Measurements from ENCODE around the gene FOXL1.

Gene FOXL1

DNA sequence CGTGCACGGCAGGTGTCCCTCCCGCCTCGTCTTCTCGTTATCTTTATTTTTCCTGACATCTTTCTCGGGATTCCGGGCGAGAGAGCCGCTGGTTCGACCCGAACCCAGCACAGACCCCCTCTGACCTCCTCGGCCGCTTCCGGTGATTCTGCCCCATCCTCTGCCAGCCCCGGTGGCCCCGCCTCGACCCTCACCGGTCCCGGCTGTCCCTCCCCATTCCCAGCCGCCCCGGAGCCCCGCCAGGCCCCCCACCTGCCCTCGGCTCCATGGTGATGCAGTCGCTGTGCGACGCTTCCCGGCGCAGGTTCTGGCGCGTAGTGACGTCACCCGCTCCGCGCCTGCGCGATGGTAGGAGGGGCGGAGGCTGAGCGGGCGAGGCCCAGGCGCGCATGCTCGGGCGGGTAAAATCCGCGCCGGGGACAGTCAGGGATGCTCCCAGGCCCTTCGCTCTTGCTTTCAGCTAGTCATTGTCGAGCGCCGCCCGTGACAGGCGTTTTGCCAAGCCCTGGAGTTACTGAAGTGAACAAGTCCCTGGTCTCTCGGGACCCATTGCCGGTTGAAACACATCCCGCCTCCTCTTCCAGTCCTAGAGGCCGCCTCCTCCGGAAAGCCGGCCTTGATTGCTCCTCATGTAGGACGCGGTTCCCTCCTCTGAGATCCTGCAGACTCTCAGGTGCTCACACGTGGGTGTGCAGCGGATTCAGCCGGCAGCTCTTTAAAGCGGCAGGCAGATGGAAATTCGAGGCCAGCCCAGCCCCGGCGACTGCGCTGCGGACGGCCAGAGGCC lies 23.2 kb upstream of the FOXL1 start, which contains the start of gene MTHFSD (continued):
- TF ChIP-seq SP2 (tag by site-specific recombination; IDR thresholded peaks at IDR 0.05), result peak; percentile 70
- no peak; the same call in none of the 2 replicates for TF ChIP-seq KLF16 (tag by site-specific recombination; IDR thresholded peaks at IDR 0.05)
- peak; percentile 86 for TF ChIP-seq ZNF76 (tag by site-specific recombination; IDR thresholded peaks at IDR 0.05; ENCODE audit: borderline replicate concordance, low read depth)
- no peak for TF ChIP-seq PRDM1 (tag by site-specific recombination; IDR thresholded peaks at IDR 0.05)
- 0 out of 2 replicates have a peak, but pooled peaks have one; percentile 9 for TF ChIP-seq YY1 (tag by site-specific recombination; IDR thresholded peaks at IDR 0.05)
- TF ChIP-seq, protein P1, sequence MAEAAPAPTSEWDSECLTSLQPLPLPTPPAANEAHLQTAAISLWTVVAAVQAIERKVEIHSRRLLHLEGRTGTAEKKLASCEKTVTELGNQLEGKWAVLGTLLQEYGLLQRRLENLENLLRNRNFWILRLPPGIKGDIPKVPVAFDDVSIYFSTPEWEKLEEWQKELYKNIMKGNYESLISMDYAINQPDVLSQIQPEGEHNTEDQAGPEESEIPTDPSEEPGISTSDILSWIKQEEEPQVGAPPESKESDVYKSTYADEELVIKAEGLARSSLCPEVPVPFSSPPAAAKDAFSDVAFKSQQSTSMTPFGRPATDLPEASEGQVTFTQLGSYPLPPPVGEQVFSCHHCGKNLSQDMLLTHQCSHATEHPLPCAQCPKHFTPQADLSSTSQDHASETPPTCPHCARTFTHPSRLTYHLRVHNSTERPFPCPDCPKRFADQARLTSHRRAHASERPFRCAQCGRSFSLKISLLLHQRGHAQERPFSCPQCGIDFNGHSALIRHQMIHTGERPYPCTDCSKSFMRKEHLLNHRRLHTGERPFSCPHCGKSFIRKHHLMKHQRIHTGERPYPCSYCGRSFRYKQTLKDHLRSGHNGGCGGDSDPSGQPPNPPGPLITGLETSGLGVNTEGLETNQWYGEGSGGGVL (tag by site-specific recombination; IDR thresholded peaks at IDR 0.05), result peak; percentile 80
- peak; percentile 7; the same call in 1 of the 2 replicates for TF ChIP-seq KLF8 (tag by site-specific recombination; IDR thresholded peaks at IDR 0.05)
- no peak for TF ChIP-seq MEIS1 (CRISPR knock-in tag; IDR thresholded peaks at IDR 0.05; ENCODE audit: borderline replicate concordance)
- peak; percentile 77 for TF ChIP-seq ZNF335 (tag by site-specific recombination; conservative IDR thresholded peaks at IDR 0.05)
- TF ChIP-seq, protein P2, sequence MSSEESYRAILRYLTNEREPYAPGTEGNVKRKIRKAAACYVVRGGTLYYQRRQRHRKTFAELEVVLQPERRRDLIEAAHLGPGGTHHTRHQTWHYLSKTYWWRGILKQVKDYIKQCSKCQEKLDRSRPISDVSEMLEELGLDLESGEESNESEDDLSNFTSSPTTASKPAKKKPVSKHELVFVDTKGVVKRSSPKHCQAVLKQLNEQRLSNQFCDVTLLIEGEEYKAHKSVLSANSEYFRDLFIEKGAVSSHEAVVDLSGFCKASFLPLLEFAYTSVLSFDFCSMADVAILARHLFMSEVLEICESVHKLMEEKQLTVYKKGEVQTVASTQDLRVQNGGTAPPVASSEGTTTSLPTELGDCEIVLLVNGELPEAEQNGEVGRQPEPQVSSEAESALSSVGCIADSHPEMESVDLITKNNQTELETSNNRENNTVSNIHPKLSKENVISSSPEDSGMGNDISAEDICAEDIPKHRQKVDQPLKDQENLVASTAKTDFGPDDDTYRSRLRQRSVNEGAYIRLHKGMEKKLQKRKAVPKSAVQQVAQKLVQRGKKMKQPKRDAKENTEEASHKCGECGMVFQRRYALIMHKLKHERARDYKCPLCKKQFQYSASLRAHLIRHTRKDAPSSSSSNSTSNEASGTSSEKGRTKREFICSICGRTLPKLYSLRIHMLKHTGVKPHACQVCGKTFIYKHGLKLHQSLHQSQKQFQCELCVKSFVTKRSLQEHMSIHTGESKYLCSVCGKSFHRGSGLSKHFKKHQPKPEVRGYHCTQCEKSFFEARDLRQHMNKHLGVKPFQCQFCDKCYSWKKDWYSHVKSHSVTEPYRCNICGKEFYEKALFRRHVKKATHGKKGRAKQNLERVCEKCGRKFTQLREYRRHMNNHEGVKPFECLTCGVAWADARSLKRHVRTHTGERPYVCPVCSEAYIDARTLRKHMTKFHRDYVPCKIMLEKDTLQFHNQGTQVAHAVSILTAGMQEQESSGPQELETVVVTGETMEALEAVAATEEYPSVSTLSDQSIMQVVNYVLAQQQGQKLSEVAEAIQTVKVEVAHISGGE (tag by site-specific recombination; conservative IDR thresholded peaks at IDR 0.05; ENCODE audit: low read depth), result peak; percentile 15; the same call in 1 of the 2 replicates
- peak; percentile 42; the same call in 1 of the 2 replicates for TF ChIP-seq ZBTB17 (tag by site-specific recombination; IDR thresholded peaks at IDR 0.05)
- TF ChIP-seq, protein P3, sequence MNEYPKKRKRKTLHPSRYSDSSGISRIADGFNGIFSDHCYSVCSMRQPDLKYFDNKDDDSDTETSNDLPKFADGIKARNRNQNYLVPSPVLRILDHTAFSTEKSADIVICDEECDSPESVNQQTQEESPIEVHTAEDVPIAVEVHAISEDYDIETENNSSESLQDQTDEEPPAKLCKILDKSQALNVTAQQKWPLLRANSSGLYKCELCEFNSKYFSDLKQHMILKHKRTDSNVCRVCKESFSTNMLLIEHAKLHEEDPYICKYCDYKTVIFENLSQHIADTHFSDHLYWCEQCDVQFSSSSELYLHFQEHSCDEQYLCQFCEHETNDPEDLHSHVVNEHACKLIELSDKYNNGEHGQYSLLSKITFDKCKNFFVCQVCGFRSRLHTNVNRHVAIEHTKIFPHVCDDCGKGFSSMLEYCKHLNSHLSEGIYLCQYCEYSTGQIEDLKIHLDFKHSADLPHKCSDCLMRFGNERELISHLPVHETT (tag by site-specific recombination; IDR thresholded peaks at IDR 0.05), result no peak
- TF ChIP-seq SP7 (tag by site-specific recombination; IDR thresholded peaks at IDR 0.05), result peak; percentile 43
- TF ChIP-seq, protein P4, sequence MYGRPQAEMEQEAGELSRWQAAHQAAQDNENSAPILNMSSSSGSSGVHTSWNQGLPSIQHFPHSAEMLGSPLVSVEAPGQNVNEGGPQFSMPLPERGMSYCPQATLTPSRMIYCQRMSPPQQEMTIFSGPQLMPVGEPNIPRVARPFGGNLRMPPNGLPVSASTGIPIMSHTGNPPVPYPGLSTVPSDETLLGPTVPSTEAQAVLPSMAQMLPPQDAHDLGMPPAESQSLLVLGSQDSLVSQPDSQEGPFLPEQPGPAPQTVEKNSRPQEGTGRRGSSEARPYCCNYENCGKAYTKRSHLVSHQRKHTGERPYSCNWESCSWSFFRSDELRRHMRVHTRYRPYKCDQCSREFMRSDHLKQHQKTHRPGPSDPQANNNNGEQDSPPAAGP (tag by site-specific recombination; IDR thresholded peaks at IDR 0.05), result peak; percentile 24; the same call in 1 of the 2 replicates
- peak; percentile 82 for TF ChIP-seq ZNF629 (tag by site-specific recombination; IDR thresholded peaks at IDR 0.05)
- TF ChIP-seq, protein P5, sequence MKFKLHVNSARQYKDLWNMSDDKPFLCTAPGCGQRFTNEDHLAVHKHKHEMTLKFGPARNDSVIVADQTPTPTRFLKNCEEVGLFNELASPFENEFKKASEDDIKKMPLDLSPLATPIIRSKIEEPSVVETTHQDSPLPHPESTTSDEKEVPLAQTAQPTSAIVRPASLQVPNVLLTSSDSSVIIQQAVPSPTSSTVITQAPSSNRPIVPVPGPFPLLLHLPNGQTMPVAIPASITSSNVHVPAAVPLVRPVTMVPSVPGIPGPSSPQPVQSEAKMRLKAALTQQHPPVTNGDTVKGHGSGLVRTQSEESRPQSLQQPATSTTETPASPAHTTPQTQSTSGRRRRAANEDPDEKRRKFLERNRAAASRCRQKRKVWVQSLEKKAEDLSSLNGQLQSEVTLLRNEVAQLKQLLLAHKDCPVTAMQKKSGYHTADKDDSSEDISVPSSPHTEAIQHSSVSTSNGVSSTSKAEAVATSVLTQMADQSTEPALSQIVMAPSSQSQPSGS (tag by site-specific recombination; IDR thresholded peaks at IDR 0.05; ENCODE audit: low read depth), result peak; percentile 98

DNA sequence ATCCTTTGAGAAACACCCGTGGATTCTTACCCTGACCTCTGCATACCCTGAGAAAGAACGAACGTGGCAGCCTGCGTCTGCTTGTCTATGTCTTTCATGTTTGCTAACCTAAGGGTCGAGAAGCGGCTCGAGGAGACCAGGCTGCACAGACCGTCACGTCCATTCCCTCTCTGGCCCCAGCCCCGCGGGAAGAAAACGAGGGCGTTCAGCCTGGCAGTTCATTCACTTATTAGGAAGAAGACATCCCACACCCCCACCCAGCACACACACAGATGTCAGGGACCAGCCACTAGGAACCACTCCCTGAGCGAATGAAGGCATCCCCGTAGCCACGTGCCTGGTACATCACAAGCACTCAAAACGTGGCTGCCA lies 22.7 kb upstream of the FOXL1 start:
- CTCF ChIA-PET, result no interaction called here
- H3K27ac ChIP-seq (ENCODE audit: extremely low read depth, low read depth, low read length), result peak overlapping the region; percentile 20; the same call in 1 of the 2 replicates
- peak overlapping the region; percentile 84 for H3K4me3 ChIP-seq (ENCODE audit: low read depth, low read length)
- POLR2A ChIA-PET, result interaction anchor here (0.5 kb wide), 1 partner anchor 29 kb away, joined by 4 read pairs; no protein-coding TSS in a partner anchor
- H3K4me1 ChIP-seq (ENCODE audit: control insufficient read depth, insufficient read depth, low read length), result no peaks in the 10 kb centered on the region
- peaks cover 0 to 32% of the 10 kb centered on the region in 2 experiments; a peak in 1 of 3 replicates for H3K36me3 ChIP-seq (ENCODE audit: control insufficient read depth in 2 of 2, insufficient read depth in 1 of 2, low read length in 2 of 2)
- H3K9me3 ChIP-seq (ENCODE audit: control insufficient read depth, insufficient read depth, low read depth, low read length), result no peaks in the 10 kb centered on the region
- no peak for TF ChIP-seq ZEB2 (tag by site-specific recombination; IDR thresholded peaks at IDR 0.05)
- TF ChIP-seq, protein P6, sequence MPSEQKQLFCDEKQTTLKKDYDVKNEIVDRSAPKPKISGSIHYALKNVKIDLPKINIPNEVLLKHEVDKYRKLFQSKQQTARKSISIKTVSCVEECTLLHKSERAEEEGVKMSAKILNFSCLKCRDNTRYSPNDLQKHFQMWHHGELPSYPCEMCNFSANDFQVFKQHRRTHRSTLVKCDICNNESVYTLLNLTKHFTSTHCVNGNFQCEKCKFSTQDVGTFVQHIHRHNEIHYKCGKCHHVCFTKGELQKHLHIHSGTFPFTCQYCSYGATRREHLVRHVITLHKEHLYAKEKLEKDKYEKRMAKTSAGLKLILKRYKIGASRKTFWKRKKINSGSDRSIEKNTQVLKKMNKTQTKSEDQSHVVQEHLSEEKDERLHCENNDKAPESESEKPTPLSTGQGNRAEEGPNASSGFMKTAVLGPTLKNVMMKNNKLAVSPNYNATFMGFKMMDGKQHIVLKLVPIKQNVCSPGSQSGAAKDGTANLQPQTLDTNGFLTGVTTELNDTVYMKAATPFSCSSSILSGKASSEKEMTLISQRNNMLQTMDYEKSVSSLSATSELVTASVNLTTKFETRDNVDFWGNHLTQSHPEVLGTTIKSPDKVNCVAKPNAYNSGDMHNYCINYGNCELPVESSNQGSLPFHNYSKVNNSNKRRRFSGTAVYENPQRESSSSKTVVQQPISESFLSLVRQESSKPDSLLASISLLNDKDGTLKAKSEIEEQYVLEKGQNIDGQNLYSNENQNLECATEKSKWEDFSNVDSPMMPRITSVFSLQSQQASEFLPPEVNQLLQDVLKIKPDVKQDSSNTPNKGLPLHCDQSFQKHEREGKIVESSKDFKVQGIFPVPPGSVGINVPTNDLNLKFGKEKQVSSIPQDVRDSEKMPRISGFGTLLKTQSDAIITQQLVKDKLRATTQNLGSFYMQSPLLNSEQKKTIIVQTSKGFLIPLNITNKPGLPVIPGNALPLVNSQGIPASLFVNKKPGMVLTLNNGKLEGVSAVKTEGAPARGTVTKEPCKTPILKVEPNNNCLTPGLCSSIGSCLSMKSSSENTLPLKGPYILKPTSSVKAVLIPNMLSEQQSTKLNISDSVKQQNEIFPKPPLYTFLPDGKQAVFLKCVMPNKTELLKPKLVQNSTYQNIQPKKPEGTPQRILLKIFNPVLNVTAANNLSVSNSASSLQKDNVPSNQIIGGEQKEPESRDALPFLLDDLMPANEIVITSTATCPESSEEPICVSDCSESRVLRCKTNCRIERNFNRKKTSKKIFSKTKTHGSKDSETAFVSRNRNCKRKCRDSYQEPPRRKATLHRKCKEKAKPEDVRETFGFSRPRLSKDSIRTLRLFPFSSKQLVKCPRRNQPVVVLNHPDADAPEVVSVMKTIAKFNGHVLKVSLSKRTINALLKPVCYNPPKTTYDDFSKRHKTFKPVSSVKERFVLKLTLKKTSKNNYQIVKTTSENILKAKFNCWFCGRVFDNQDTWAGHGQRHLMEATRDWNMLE (tag by site-specific recombination; conservative IDR thresholded peaks at IDR 0.05; ENCODE audit: low read depth), result no peak
- no peak for TF ChIP-seq ZNF792 (tag by site-specific recombination; IDR thresholded peaks at IDR 0.05)
- TF ChIP-seq KLF16 (tag by site-specific recombination; IDR thresholded peaks at IDR 0.05), result no peak
- TF ChIP-seq ZNF112 (tag by site-specific recombination; IDR thresholded peaks at IDR 0.05), result no peak

Data from HEK293 (cell line).